Activated CD8-positive, alpha-beta memory T cell treated with anti-CD3 and anti-CD28 coated beads, Interleukin-2, amount 10 ng/mL, durations not matched to agents 7 days and 5 days (primary cell): ENCODE data around the gene ALG11. TPM values are rescaled to one million over a fixed set of nuclear protein-coding genes. Genes with fewer than 3 reads are reported as not detected.

Source experiments
- ATAC-seq: fragments of 150-1000 bp; cut with Tn5 transposase; one replicate; pipeline ENCODE4 v1.10.0; 2021; ENCODE audit warnings: moderate library complexity
- CTCF ChIA-PET: fragments of 350-600 bp; sonication (Branson Sonifier 250); formaldehyde crosslinking; loops from one replicate; lab custom pipeline; 2021; ENCODE audit warnings: antibody characterized with exemption; lab: Charles Lee
- DNase-seq: peaks from one replicate; pipeline ENCODE4 v3.0.0-alpha.2; 2020
- H3K27ac Mint-ChIP-seq: one replicate; pipeline ENCODE4 v1.8.0; 2021; ENCODE audit warnings: mild to moderate bottlenecking, mixed read lengths
- H3K27me3 Mint-ChIP-seq: one replicate; pipeline ENCODE4 v1.8.0; 2021; ENCODE audit warnings: mixed read lengths
- H3K36me3 Mint-ChIP-seq: one replicate; pipeline ENCODE4 v1.8.0; 2021; ENCODE audit warnings: mild to moderate bottlenecking, mixed read lengths
- H3K4me1 Mint-ChIP-seq: one replicate; pipeline ENCODE4 v1.8.0; 2021; ENCODE audit warnings: mixed read lengths
- H3K4me3 Mint-ChIP-seq: one replicate; pipeline ENCODE4 v1.8.0; 2021; ENCODE audit warnings: mild to moderate bottlenecking, moderate library complexity, mixed read lengths
- H3K9me3 Mint-ChIP-seq: one replicate; pipeline ENCODE4 v1.8.0; 2022; ENCODE audit warnings: low read depth, mixed read lengths
- total RNA-seq, 2 experiments: library from RNA; stranded (reverse); gene quantifications; one replicate each; pipeline ENCODE4 v1.2.3, GENCODE V29; 2021

The ALG11 gene, protein sequence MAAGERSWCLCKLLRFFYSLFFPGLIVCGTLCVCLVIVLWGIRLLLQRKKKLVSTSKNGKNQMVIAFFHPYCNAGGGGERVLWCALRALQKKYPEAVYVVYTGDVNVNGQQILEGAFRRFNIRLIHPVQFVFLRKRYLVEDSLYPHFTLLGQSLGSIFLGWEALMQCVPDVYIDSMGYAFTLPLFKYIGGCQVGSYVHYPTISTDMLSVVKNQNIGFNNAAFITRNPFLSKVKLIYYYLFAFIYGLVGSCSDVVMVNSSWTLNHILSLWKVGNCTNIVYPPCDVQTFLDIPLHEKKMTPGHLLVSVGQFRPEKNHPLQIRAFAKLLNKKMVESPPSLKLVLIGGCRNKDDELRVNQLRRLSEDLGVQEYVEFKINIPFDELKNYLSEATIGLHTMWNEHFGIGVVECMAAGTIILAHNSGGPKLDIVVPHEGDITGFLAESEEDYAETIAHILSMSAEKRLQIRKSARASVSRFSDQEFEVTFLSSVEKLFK
- 10 to 100 TPM; 23.9 to 28.9 TPM for total RNA-seq

DNA sequence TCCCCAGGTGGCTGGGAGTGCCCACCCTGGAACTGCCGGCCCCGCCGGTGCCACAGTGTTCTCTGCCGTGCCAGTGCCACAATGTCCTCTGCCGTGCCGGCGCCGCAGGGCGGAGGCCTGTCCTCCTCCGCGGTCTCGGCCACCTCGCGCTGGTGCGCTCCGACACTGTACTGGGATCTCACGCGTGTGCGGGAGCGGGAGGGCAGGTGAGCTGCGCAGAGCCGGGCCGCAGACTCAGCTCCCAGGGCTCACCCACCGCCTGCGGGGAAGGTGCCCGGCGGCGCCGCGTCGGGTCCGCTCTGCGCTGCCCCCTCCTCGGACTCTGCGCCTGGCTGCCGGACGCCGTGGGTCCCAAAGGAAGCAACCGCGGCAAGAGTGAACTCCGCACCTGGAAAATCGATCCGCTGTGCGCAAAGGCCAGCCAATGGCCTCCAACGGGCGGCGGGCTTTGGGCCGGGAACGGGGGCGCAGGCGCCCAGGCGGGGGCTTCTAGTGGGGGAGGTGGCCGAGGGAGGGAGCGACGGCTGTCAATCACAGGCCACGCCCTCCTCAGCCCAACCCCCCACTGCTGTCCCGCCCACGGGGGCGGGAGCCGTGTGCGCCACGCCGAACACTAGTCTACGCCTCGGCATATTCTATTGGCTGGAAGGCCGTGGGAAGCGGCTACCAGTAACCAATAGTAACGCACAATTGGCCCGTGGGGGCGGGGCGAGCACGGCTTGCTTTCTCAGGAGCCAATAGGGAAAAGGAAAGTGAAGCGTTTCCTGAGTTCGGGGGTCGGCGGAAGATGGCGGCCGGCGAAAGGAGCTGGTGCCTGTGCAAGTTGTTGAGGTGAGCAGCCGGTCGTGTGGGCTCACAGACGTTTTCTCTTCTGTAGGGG lies at the start of gene ALG11:
ALG11 (plus strand) TSS at position 767 of the 880 bp plus-strand sequence; CDS start at position 788, 21 bp downstream.
- CTCF ChIA-PET = interaction anchor here (0.7 to 3.9 kb wide), 6 partner anchors 7 to 438 kb away, joined by 3 to 13 read pairs (median 4); partner anchors contain the start of genes NEK5 and VPS36
- H3K9me3 Mint-ChIP-seq = no peaks in the 10 kb centered on the region

DNA sequence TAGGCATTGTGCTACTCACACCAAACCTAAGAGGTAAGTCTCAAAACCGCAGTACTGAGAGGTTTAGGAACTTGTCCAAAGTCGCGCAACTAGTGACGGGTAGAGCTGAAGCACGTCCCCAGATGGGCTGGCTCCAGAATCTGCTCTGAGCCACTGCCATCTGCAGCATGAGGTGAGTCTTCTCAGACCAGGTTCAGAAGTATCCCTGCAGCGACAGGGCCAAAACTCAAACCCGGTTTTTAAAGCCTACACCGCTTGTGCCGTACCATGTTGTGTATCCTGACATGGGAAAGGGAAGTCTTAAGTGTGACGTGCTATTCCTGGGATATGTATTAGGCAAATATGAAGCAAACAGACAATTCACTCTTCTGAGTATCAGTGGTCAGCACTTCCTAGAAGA lies 46.0 kb upstream of the ALG11 start:
- CTCF ChIA-PET = no interaction called here
- Mint-ChIP-seq H3K4me3 (no peak overlapping the region), H3K27ac (no peak overlapping the region), H3K9me3 (no peaks in the 10 kb centered on the region), H3K4me1 (peaks cover 51% of the 10 kb centered on the region), H3K27me3 (peaks cover 4% of the 10 kb centered on the region), H3K36me3 (peaks cover 3% of the 10 kb centered on the region)
- ATAC-seq = no peak
- DNase-seq = no peak

More for the DNA sequence above, at the start of gene ALG11:
- H3K27me3 Mint-ChIP-seq = peaks cover 34% of the 10 kb centered on the region
- peak; percentile 99 for DNase-seq
- peak; percentile 99 for ATAC-seq
- H3K4me1 Mint-ChIP-seq = peaks cover 16% of the 10 kb centered on the region
- H3K36me3 Mint-ChIP-seq = peaks cover 11% of the 10 kb centered on the region
- peak within 1 kb of the TSS; percentile 92 for H3K27ac Mint-ChIP-seq
- H3K4me3 Mint-ChIP-seq = peak within 1 kb of the TSS; percentile 100

DNA sequence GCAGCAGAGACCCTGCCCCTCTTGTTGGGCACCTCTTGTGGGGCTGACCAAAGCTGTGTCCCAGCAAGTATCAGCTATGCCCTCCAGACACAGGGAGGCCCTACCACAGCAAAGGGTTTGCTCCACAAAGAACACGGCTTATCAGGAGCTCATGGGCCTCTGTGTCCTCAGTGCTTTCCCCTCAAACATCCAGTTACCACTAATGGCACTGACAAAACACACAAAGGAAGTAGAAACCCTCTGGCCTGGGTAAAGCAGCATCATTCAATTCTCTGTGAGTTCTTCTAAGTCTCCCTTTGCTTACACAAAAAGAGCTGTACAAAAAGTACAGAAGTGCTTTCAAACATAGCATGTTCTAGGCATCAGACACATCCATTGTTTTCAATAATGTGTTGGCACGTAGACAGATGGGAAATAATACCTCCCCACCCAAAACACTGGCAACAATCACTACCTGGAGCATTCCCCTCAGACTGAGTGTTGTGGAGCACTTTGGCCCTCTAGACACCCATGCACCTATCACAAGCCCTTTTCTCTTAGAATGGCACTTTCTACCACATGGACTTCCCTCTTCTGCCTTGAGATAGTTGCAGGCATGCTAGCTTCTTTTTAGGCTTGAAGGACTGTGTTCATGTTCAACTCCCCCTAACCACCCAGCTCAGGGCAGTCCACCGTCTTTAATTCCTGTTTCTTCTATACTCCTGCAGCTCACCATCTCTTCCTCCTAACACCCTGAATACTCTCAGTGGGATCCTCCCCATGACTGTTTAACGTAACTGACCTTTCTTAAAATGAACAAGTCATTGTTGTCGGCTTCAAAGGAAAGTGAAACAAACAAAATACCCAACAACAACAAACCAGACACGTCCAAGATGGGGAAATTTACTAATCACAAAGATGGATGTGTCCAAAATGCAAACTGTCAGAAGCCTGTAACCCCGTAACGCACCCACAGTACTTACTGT lies 44.4 kb upstream of the ALG11 start:
- H3K27ac Mint-ChIP-seq = peak overlapping the region; percentile 77
- CTCF ChIA-PET = interaction anchor here (0.9 to 1.0 kb wide), 2 partner anchors 19 to 160 kb away, joined by 3 read pairs; no protein-coding TSS in a partner anchor
- no peaks in the 10 kb centered on the region for H3K9me3 Mint-ChIP-seq
- peaks cover 4% of the 10 kb centered on the region for H3K27me3 Mint-ChIP-seq
- peaks cover 37% of the 10 kb centered on the region for H3K4me1 Mint-ChIP-seq
- ATAC-seq = peak; percentile 74
- H3K36me3 Mint-ChIP-seq = peaks cover 3% of the 10 kb centered on the region
- H3K4me3 Mint-ChIP-seq = peak overlapping the region; percentile 40
- no peak for DNase-seq

DNA sequence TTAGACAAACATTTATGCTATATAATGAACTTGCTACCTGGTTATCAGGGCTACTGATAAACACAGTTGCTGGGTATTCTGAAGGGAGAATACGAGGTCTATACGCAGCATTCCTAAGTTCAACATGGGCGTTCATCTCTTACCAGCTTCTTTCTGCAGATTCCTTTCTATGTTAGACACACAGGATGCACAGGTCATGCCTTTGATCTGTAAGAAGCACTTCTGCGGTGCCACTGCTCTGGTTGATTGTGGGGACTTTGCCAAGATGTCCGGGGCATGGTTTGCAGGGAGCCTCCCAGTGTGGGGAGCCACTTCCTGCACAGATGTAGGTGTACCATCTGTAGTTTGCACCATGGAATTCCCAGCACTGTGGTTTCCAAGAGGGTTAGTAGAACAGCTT lies 41.8 kb upstream of the ALG11 start:
- Mint-ChIP-seq H3K9me3 (no peaks in the 10 kb centered on the region), H3K36me3 (peaks cover 3% of the 10 kb centered on the region), H3K27me3 (peaks cover 1% of the 10 kb centered on the region), H3K4me1 (peaks cover 36% of the 10 kb centered on the region), H3K4me3 (no peak overlapping the region), H3K27ac (no peak overlapping the region)
- DNase-seq (no peak), ATAC-seq (no peak)
- CTCF ChIA-PET = interaction anchor here (0.9 to 1.6 kb wide), 2 partner anchors 11 to 224 kb away, joined by 3 to 5 read pairs; no protein-coding TSS in a partner anchor

DNA sequence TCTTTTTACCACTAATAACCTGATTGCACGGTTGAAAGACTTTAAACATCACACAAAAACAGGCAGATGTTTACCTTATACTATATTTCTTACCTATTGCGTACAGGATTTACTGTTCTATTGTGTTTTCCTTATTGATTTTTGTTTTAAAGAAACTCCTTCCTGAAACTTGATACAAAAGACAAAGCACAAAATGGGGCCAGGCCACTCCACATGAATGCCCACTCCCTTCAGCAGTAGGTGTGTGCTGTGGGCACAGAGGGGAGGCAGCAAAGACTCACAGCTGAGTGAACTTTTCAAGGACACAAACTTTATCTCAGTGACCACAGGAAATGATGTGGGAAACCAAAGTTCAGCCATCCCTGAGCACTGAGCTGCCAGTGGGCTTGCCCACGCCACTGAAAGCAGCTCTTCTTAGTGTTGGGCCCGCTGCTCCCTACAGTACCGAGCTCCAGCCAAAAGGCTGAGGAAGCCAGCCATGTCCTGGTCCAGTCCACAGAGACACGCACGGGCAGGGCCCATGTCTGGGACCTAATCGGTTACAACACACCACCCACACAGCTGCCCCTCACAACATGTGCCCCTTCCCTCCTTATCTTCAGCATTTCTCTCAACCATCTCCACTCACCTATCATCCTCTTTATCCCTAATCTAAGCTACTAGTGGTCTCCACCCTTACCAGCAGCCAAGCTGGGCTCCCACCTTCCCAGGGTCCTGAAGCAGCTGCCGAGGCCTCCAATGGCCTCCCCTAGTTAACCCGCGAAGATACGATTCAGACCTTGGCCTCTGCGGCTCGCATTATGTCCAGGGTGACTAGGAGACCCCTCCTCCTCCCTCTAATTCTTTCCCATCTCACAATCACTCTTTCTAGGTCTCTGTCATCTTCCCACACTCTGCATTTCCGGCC lies 40.4 kb upstream of the ALG11 start:
- Mint-ChIP-seq H3K4me1 (peaks cover 26% of the 10 kb centered on the region), H3K27ac (no peak overlapping the region), H3K9me3 (no peaks in the 10 kb centered on the region), H3K27me3 (no peaks in the 10 kb centered on the region), H3K4me3 (no peak overlapping the region), H3K36me3 (peaks cover 3% of the 10 kb centered on the region)
- CTCF ChIA-PET = interaction anchor here (1.6 kb wide), 1 partner anchor 223 kb away, joined by 5 read pairs; no protein-coding TSS in a partner anchor
- DNase-seq (no peak), ATAC-seq (no peak)

DNA sequence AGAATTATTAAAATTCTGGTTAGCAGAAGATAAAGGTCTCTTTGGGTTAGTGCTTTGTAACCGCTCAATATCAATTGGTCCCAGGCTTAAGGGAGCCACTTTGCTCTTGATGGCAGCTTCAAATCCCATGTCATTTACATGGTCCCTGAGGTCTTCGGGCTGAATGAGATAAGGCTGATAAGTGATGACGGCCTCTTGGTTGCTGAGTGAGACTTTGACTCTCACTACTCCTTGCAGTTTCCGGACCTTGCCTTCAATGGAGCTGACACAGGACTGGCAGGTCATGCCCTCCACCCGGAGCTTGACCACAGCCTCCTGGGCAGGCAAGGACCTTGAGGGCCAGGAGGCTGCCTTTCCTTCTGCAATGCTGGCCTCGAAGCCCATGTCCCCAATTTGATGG lies 37.7 kb upstream of the ALG11 start:
- no peak overlapping the region for H3K27ac Mint-ChIP-seq
- peaks cover 10% of the 10 kb centered on the region for H3K4me1 Mint-ChIP-seq
- ATAC-seq = no peak
- no peaks in the 10 kb centered on the region for H3K27me3 Mint-ChIP-seq
- CTCF ChIA-PET = interaction anchor here (0.6 to 1.6 kb wide), 3 partner anchors 18 to 821 kb away, joined by 3 to 4 read pairs (median 3); no protein-coding TSS in a partner anchor
- H3K4me3 Mint-ChIP-seq = no peak overlapping the region
- H3K9me3 Mint-ChIP-seq = no peaks in the 10 kb centered on the region
- H3K36me3 Mint-ChIP-seq = no peaks in the 10 kb centered on the region
- no peak for DNase-seq

DNA sequence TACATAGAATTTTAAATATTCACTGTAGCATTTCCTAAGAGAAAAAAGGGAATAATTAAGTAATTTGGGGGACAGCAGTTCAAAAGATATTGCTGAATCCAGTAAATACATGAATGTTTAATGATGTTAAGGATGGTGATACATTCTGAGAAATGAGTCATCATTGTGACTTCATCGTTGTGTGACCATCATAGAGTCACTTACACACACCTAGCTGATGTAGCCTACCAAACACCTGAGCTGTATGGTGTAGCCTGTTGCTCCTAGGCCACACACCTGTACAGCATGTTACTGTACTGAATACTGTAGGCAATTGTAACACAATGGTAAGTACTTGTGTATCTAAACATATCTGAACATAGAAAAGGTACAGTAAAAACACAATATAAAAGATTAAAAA lies 35.8 kb upstream of the ALG11 start:
- Mint-ChIP-seq H3K4me1 (no peaks in the 10 kb centered on the region), H3K36me3 (no peaks in the 10 kb centered on the region), H3K27ac (no peak overlapping the region), H3K9me3 (no peaks in the 10 kb centered on the region), H3K4me3 (no peak overlapping the region), H3K27me3 (no peaks in the 10 kb centered on the region)
- DNase-seq (no peak), ATAC-seq (peak; percentile 42)
- CTCF ChIA-PET = interaction anchor here (0.6 to 0.8 kb wide), 3 partner anchors 32 to 114 kb away, joined by 3 read pairs; no protein-coding TSS in a partner anchor

DNA sequence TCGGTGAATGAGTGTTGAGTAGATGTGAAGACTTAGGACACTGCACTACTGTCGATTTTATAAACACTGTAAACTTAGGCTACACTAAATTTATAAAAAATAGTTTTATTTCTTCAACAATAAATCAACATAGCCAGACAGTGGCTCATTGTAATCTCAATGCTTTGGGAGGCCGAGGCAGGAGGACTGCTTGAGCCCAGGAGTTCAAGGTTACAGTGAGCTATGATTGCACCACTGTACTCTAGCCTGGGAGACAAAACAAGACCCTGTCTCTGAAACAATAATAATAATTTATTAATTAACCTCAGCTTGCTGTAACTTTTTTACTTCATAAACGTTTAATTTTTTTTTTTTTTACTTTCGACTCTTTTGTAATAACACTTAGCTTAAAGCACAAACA lies 35.3 kb upstream of the ALG11 start:
- no peaks in the 10 kb centered on the region for H3K4me1 Mint-ChIP-seq
- ATAC-seq (no peak), DNase-seq (no peak)
- H3K9me3 Mint-ChIP-seq = no peaks in the 10 kb centered on the region
- no peak overlapping the region for H3K27ac Mint-ChIP-seq
- no peaks in the 10 kb centered on the region for H3K36me3 Mint-ChIP-seq
- CTCF ChIA-PET = interaction anchor here (0.6 to 0.8 kb wide), 2 partner anchors 32 to 107 kb away, joined by 3 read pairs; no protein-coding TSS in a partner anchor
- H3K4me3 Mint-ChIP-seq = no peak overlapping the region
- no peaks in the 10 kb centered on the region for H3K27me3 Mint-ChIP-seq

DNA sequence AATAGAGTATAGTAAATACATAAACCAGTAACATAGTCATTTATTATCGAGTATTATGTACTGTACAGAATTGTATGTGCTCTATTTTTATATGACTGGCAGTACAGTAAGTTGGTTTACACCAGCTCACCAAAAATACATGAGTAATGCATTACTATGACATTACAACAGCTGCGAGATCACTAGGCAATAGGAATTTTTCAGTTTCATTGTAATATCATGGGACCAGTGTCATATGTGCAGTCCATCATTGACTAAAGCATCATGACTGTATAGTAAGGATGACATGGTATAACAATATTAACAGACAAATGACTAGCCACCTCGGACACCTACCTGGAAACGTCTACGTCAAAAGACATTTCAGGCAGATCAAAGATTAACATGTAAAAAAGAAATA lies 34.6 kb upstream of the ALG11 start:
- H3K4me3 Mint-ChIP-seq = no peak overlapping the region
- no peaks in the 10 kb centered on the region for H3K9me3 Mint-ChIP-seq
- H3K4me1 Mint-ChIP-seq = no peaks in the 10 kb centered on the region
- DNase-seq = no peak
- CTCF ChIA-PET = no interaction called here
- no peak for ATAC-seq
- no peaks in the 10 kb centered on the region for H3K27me3 Mint-ChIP-seq
- no peaks in the 10 kb centered on the region for H3K36me3 Mint-ChIP-seq
- H3K27ac Mint-ChIP-seq = no peak overlapping the region

DNA sequence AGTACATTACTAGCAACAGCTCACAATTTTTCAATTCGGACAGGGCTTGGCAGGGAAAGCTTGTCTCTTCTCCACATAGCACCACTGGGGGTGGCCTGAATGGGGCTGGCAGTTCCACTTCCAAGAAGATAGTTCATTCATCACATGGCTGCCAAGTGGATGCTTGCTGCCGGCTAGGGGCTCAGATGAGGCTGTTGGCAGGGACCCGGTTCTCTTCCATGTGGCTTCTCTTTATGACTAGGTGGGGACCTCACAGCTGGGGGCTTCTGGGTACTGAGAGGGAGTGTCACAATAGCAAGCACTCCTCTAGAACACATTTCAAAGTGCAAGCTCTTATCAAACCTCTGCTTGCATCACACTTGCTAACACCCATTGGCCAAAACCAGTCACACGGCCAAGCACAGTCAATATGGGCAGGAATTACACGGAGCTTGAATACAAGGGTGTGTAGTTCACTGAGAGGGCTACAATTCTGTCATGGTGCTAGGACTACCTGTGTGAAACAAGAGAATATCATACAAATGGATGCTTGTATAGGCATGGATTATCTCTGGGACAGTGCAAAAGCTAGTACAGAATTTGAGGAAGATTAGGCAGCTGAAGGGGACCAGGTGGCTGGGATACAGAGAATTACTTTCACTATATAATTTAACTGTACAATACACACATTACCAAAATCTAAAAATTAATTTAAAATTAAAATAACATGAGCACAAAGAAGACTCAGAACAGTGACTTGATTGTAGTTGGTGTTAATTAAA lies 33.2 kb upstream of the ALG11 start:
- ATAC-seq (no peak), DNase-seq (no peak)
- CTCF ChIA-PET = no interaction called here
- H3K36me3 Mint-ChIP-seq = no peaks in the 10 kb centered on the region
- H3K27me3 Mint-ChIP-seq = peaks cover 4% of the 10 kb centered on the region
- H3K4me1 Mint-ChIP-seq = no peaks in the 10 kb centered on the region
- H3K27ac Mint-ChIP-seq = no peak overlapping the region
- no peaks in the 10 kb centered on the region for H3K9me3 Mint-ChIP-seq
- H3K4me3 Mint-ChIP-seq = no peak overlapping the region

DNA sequence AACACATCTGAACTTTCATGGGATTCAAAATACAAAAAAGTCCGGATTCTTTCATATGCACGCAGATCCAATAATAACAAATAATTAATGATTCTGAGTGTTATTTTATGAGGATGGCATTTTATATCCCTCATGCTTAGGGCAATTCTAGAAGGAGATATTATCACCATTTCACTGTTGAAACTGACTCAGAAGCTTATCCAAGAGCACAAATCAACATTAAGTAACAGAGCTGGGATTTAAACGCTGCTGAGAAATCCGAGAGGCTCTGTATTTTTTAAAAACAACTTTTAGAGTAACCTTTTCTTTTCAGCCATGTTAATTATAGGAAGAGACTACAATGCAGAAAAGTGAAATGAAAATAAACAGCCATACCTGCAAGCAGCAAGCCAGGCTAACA lies 31.3 kb upstream of the ALG11 start:
- no peak overlapping the region for H3K4me3 Mint-ChIP-seq
- no peaks in the 10 kb centered on the region for H3K36me3 Mint-ChIP-seq
- no peak for DNase-seq
- H3K27ac Mint-ChIP-seq = no peak overlapping the region
- CTCF ChIA-PET = no interaction called here
- ATAC-seq = no peak
- H3K9me3 Mint-ChIP-seq = no peaks in the 10 kb centered on the region
- H3K4me1 Mint-ChIP-seq = no peaks in the 10 kb centered on the region
- peaks cover 21% of the 10 kb centered on the region for H3K27me3 Mint-ChIP-seq
